ENCODE measurements around the gene DRAXIN.

Gene DRAXIN

DNA sequence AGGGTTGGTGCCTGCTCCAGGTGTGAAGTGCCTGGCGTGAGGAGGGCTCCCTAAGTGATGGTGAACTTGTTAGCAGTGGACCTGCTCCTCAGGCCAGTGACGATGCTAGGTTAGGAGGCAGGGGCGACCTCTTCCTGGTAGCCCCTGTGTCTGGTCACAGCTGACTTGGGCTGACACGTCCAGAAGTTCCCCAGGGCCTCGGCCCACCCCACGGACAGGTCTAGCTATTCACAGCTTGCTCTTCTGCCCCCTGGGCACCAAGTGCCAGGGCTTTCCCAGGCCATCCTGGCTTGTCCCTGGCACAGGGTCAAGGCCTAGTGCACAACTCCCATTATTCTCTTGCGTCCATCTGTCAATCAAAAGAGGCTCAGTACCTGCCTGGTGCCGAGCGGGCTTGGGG is 59.6 kb downstream of the DRAXIN start:
- no peak overlapping the region for H2AK5ac ChIP-seq (ENCODE audit: low read depth, low read length)
- no peak overlapping the region for H3K4me3 ChIP-seq (ENCODE audit: low read length in 2 of 2)
- H3K9ac ChIP-seq (ENCODE audit: low read depth, low read length, poor library complexity), result no peak overlapping the region
- peaks cover 22 to 31% of the 10 kb centered on the region in 2 donors for H3K36me3 ChIP-seq (replicated peaks in 1 of 2; ENCODE audit: control insufficient read depth in 2 of 2, insufficient read depth in 2 of 2, low read length in 2 of 2)
- H3K79me1 ChIP-seq (ENCODE audit: low read depth, low read length), result peaks cover 4% of the 10 kb centered on the region
- H2BK120ac ChIP-seq (ENCODE audit: low read depth, low read length), result no peak overlapping the region
- no peak overlapping the region for H3K4ac ChIP-seq (ENCODE audit: low read length)
- H3K23ac ChIP-seq (ENCODE audit: low read depth, low read length, poor library complexity), result no peak overlapping the region
- no peak overlapping the region for H3K18ac ChIP-seq (ENCODE audit: low read length)
- no peak overlapping the region for H3K27ac ChIP-seq (replicated peaks; ENCODE audit: low read length)
- no peak overlapping the region for H3K4me2 ChIP-seq (ENCODE audit: insufficient read depth, low read length, poor library complexity, severe bottlenecking)
- H2BK15ac ChIP-seq (ENCODE audit: low read length), result no peak overlapping the region
- no peak overlapping the region for H2BK12ac ChIP-seq (ENCODE audit: low read length)
- no peak overlapping the region for H2AFZ ChIP-seq (ENCODE audit: low read length)
- no peak for DNase-seq (ENCODE audit: low spot score)
- no peak overlapping the region for H3K14ac ChIP-seq (ENCODE audit: low read length)
- H3K27me3 ChIP-seq (ENCODE audit: control insufficient read depth in 3 of 3, insufficient read depth in 3 of 3, low read depth in 1 of 3, low read length in 3 of 3), result no peaks in the 10 kb centered on the region
- peaks cover 11 to 20% of the 10 kb centered on the region in 2 donors for H3K4me1 ChIP-seq (ENCODE audit: control insufficient read depth in 2 of 2, insufficient read depth in 1 of 2, low read depth in 1 of 2, low read length in 2 of 2)
- WGBS, 2 donors (ENCODE audit: extremely low coverage in 2 of 2, insufficient read length in 2 of 2, insufficient replicate concordance in 1 of 2), result no CpG with 5 or more reads among the region's 9 CpGs
- H4K91ac ChIP-seq (ENCODE audit: low read depth, low read length, poor library complexity), result no peak overlapping the region
- peaks cover 0 to 3% of the 10 kb centered on the region in 2 donors for H3K9me3 ChIP-seq (replicated peaks in 1 of 2; ENCODE audit: control insufficient read depth in 2 of 2, insufficient read depth in 1 of 2, low read depth in 1 of 2, low read length in 2 of 2)
- H2BK5ac ChIP-seq (ENCODE audit: low read length), result no peak overlapping the region
- H4K8ac ChIP-seq (ENCODE audit: low read depth, low read length), result no peak overlapping the region

DNA sequence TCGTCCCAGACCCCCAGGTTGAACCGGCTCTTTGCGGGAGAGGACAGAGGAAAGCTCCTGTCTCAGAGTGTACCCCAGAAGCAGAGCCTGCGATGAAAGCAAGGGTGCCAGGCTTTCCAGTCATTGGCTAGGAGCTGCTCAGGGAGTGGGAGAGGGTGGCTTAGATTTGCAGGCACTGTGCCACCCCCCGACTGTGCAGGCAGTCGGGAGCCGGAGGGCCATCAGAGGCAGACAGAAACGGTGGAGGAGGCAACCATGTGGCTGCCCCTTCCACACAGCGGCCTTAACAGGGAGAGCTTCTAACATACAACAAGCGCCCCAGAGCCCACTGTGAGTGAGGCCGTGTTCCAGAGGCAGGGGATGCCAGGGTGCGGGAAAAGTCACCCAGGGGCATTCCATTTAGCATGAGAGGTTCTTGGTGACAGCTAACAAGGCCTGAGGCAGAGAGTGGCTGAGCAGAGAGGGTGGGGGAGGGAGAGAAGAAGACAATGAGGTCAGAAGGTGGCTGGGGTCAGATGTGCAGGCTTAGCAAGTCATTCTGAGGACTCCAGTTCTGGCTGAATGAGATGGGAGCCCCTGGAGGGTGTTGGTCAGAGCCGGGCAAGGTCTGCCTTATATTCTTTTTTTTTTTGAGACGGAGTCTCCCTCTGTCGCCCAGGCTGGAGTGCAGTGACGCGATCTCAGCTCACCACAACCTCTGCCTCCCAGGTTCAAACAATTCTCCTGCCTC is 61.0 kb downstream of the DRAXIN start:
- Histone ChIP-seq H3K27ac (replicated peaks; ENCODE audit: low read length) (peak overlapping the region; percentile 9), H3K27me3 (ENCODE audit: control insufficient read depth in 3 of 3, insufficient read depth in 3 of 3, low read depth in 1 of 3, low read length in 3 of 3) (no peaks in the 10 kb centered on the region), H4K8ac (ENCODE audit: low read depth, low read length) (no peak overlapping the region), H2BK15ac (ENCODE audit: low read length) (no peak overlapping the region), H3K18ac (ENCODE audit: low read length) (peak overlapping the region; percentile 84), H3K36me3 (replicated peaks in 1 of 2; ENCODE audit: control insufficient read depth in 2 of 2, insufficient read depth in 2 of 2, low read length in 2 of 2) (peaks cover 18 to 24% of the 10 kb centered on the region in 2 donors), H3K4me1 (ENCODE audit: control insufficient read depth in 2 of 2, insufficient read depth in 1 of 2, low read depth in 1 of 2, low read length in 2 of 2) (peaks cover 11 to 20% of the 10 kb centered on the region in 2 donors), H2BK12ac (ENCODE audit: low read length) (peak overlapping the region; percentile 88), H3K4me3 (ENCODE audit: low read length in 2 of 2) (no peak overlapping the region), H3K4me2 (ENCODE audit: insufficient read depth, low read length, poor library complexity, severe bottlenecking) (no peak overlapping the region), H3K79me1 (ENCODE audit: low read depth, low read length) (peaks cover 4% of the 10 kb centered on the region), H2BK120ac (ENCODE audit: low read depth, low read length) (no peak overlapping the region), H2AFZ (ENCODE audit: low read length) (no peak overlapping the region), H4K91ac (ENCODE audit: low read depth, low read length, poor library complexity) (no peak overlapping the region), H3K14ac (ENCODE audit: low read length) (peak overlapping the region; percentile 25), H3K9me3 (replicated peaks in 1 of 2; ENCODE audit: control insufficient read depth in 2 of 2, insufficient read depth in 1 of 2, low read depth in 1 of 2, low read length in 2 of 2) (peaks cover 0 to 3% of the 10 kb centered on the region in 2 donors), H3K4ac (ENCODE audit: low read length) (no peak overlapping the region), H3K9ac (ENCODE audit: low read depth, low read length, poor library complexity) (no peak overlapping the region), H2AK5ac (ENCODE audit: low read depth, low read length) (peak overlapping the region; percentile 23), H3K23ac (ENCODE audit: low read depth, low read length, poor library complexity) (peak overlapping the region; percentile 29), H2BK5ac (ENCODE audit: low read length) (peak overlapping the region; percentile 43)
- WGBS, 2 donors (ENCODE audit: extremely low coverage in 2 of 2, insufficient read length in 2 of 2, insufficient replicate concordance in 1 of 2), result no CpG with 5 or more reads among the region's 17 CpGs
- no peak for DNase-seq (ENCODE audit: low spot score)

DNA sequence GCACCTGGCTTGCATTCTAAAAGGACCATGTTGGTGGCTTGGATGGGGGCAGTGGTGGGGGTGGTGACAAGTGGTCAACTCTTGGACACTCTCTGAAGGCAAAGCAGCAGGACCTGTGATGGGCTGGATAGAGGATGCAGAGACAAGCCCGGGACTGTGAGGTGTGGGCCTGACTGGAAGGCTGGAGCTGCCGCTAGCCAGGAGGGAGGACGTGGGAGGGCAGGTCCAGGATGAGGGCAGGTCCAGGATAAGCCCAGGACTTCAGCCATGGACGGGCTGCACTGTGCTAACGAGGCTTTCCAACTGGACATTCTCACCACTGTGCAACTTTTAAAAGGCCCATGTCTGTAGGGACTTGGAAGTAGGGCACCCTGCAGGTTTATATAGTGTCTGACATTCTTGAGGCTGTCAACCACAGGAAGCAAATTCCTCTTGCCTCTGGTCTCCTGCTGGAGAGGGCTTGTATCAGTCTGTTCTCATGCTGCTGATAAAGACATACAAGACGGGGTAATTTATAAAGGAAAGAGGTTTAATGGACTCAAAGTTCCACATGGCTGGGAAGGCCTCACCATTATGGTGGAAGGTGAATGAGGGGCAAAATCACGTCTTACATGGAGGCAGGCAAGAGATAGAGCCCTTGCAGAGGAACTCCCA is 62.2 kb downstream of the DRAXIN start:
- peaks cover 14 to 18% of the 10 kb centered on the region in 2 donors for H3K36me3 ChIP-seq (replicated peaks in 1 of 2; ENCODE audit: control insufficient read depth in 2 of 2, insufficient read depth in 2 of 2, low read length in 2 of 2)
- H3K79me1 ChIP-seq (ENCODE audit: low read depth, low read length), result no peaks in the 10 kb centered on the region
- peak overlapping the region; percentile 20 for H4K8ac ChIP-seq (ENCODE audit: low read depth, low read length)
- H3K4me1 ChIP-seq (ENCODE audit: control insufficient read depth in 2 of 2, insufficient read depth in 1 of 2, low read depth in 1 of 2, low read length in 2 of 2), result peaks cover 11 to 20% of the 10 kb centered on the region in 2 donors
- peak overlapping the region; percentile 21 for H3K27ac ChIP-seq (replicated peaks; ENCODE audit: low read length)
- H2AFZ ChIP-seq (ENCODE audit: low read length), result no peak overlapping the region
- H4K91ac ChIP-seq (ENCODE audit: low read depth, low read length, poor library complexity), result no peak overlapping the region
- peak overlapping the region; percentile 24 for H2BK120ac ChIP-seq (ENCODE audit: low read depth, low read length)
- peak overlapping the region; percentile 81 for H3K18ac ChIP-seq (ENCODE audit: low read length)
- no peak overlapping the region for H3K14ac ChIP-seq (ENCODE audit: low read length)
- no peak overlapping the region for H2BK5ac ChIP-seq (ENCODE audit: low read length)
- no peak for DNase-seq (ENCODE audit: low spot score)
- no peak overlapping the region for H2BK12ac ChIP-seq (ENCODE audit: low read length)
- H3K4me2 ChIP-seq (ENCODE audit: insufficient read depth, low read length, poor library complexity, severe bottlenecking), result no peak overlapping the region
- H3K9me3 ChIP-seq (replicated peaks in 1 of 2; ENCODE audit: control insufficient read depth in 2 of 2, insufficient read depth in 1 of 2, low read depth in 1 of 2, low read length in 2 of 2), result peaks cover 0 to 3% of the 10 kb centered on the region in 2 donors
- H2BK15ac ChIP-seq (ENCODE audit: low read length), result no peak overlapping the region
- H3K4me3 ChIP-seq (ENCODE audit: low read length in 2 of 2), result no peak overlapping the region
- no CpG with 5 or more reads among the region's 7 CpGs for WGBS, 2 donors (ENCODE audit: extremely low coverage in 2 of 2, insufficient read length in 2 of 2, insufficient replicate concordance in 1 of 2)
- H2AK5ac ChIP-seq (ENCODE audit: low read depth, low read length), result peak overlapping the region; percentile 8
- no peaks in the 10 kb centered on the region for H3K27me3 ChIP-seq (ENCODE audit: control insufficient read depth in 3 of 3, insufficient read depth in 3 of 3, low read depth in 1 of 3, low read length in 3 of 3)
- no peak overlapping the region for H3K4ac ChIP-seq (ENCODE audit: low read length)
- H3K23ac ChIP-seq (ENCODE audit: low read depth, low read length, poor library complexity), result no peak overlapping the region
- H3K9ac ChIP-seq (ENCODE audit: low read depth, low read length, poor library complexity), result no peak overlapping the region

DNA sequence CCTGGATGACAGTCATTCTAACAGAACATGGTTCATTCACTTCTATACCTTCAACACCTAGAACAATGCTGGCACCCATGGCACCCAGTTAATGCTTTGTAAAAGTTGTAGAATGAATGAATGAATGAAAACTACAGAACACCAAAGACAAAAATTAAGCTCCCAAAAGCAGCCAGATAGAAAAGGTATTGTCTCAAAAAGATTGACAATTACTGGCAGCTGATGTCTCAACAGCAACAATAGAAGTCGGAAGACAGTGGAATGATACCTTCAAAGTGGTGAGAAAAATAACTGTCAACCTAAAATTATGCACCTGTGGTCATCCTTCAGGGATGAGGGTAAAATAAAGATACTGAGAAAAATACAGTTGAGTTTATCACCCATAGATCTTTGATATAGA is 65.5 kb downstream of the DRAXIN start:
- Histone ChIP-seq H3K9me3 (replicated peaks in 1 of 2; ENCODE audit: control insufficient read depth in 2 of 2, insufficient read depth in 1 of 2, low read depth in 1 of 2, low read length in 2 of 2) (peaks cover 3% of the 10 kb centered on the region in 2 donors), H2BK12ac (ENCODE audit: low read length) (no peak overlapping the region), H3K36me3 (replicated peaks in 1 of 2; ENCODE audit: control insufficient read depth in 2 of 2, insufficient read depth in 2 of 2, low read length in 2 of 2) (no peaks in the 10 kb centered on the region), H4K91ac (ENCODE audit: low read depth, low read length, poor library complexity) (no peak overlapping the region), H3K79me1 (ENCODE audit: low read depth, low read length) (no peaks in the 10 kb centered on the region), H3K4me1 (ENCODE audit: control insufficient read depth in 2 of 2, insufficient read depth in 1 of 2, low read depth in 1 of 2, low read length in 2 of 2) (peaks cover 11 to 18% of the 10 kb centered on the region in 2 donors), H4K8ac (ENCODE audit: low read depth, low read length) (no peak overlapping the region), H2AFZ (ENCODE audit: low read length) (no peak overlapping the region), H2AK5ac (ENCODE audit: low read depth, low read length) (no peak overlapping the region), H3K9ac (ENCODE audit: low read depth, low read length, poor library complexity) (no peak overlapping the region), H3K18ac (ENCODE audit: low read length) (no peak overlapping the region), H3K4me3 (ENCODE audit: low read length in 2 of 2) (no peak overlapping the region), H2BK120ac (ENCODE audit: low read depth, low read length) (no peak overlapping the region), H3K23ac (ENCODE audit: low read depth, low read length, poor library complexity) (no peak overlapping the region), H3K14ac (ENCODE audit: low read length) (no peak overlapping the region), H3K4me2 (ENCODE audit: insufficient read depth, low read length, poor library complexity, severe bottlenecking) (no peak overlapping the region), H2BK5ac (ENCODE audit: low read length) (no peak overlapping the region), H2BK15ac (ENCODE audit: low read length) (no peak overlapping the region), H3K27ac (replicated peaks; ENCODE audit: low read length) (no peak overlapping the region), H3K4ac (ENCODE audit: low read length) (no peak overlapping the region), H3K27me3 (ENCODE audit: control insufficient read depth in 3 of 3, insufficient read depth in 3 of 3, low read depth in 1 of 3, low read length in 3 of 3) (peaks cover 2 to 18% (median 8%) of the 10 kb centered on the region in 3 experiments)
- WGBS, 2 donors (ENCODE audit: extremely low coverage in 2 of 2, insufficient read length in 2 of 2, insufficient replicate concordance in 1 of 2), result no CpG with 5 or more reads among the region's 1 CpG
- no peak for DNase-seq (ENCODE audit: low spot score)
